Heart right ventricle (tissue), 16 donors: ENCODE data around the gene CD55. TPM values are rescaled to one million over a fixed set of nuclear protein-coding genes. Genes with fewer than 3 reads are reported as not detected.
"Not testable (repeated sequence)": the region's sequence is repeated elsewhere in the genome, so short reads cannot be mapped to it uniquely, and the experiment has no call there.

ENCODE experiments used
- ATAC-seq, 8 donors: fragments of 200-7000 bp; cut with Tn5 transposase; one replicate each; pipeline ENCODE4 v1.9.1; 2020; ENCODE audit warnings: mild to moderate bottlenecking in 8 of 8, moderate library complexity in 8 of 8, moderate number of reproducible peaks in 1 of 8
- DNase-seq, 2 donors: peaks; one replicate each; pipeline ENCODE4 v3.0.0-alpha.2; 2020
- H3K27ac ChIP-seq, 10 donors: fragments of 200-600 bp; sonication (generic) in 2 of 10; one replicate each; pipeline versions ENCODE4 v1.5.0 to v1.8.0; 2020 to 2022; ENCODE audit warnings: mild to moderate bottlenecking in 3 of 10
- H3K27me3 ChIP-seq, 7 donors: fragments of 200-600 bp; one replicate each; pipeline ENCODE4 v1.8.0; 2021 to 2022; ENCODE audit warnings: mild to moderate bottlenecking in 2 of 7
- H3K36me3 ChIP-seq, 9 donors: fragments of 200-600 bp; sonication (generic) in 1 of 9; one replicate each; pipeline versions ENCODE4 v1.5.0 to v1.8.0; 2020 to 2022; ENCODE audit warnings: mild to moderate bottlenecking in 2 of 9
- H3K4me1 ChIP-seq, 9 donors: fragments of 200-600 bp; sonication (generic) in 1 of 9; one replicate each; pipeline versions ENCODE4 v1.5.0 to v1.8.0; 2020 to 2022; ENCODE audit warnings: mild to moderate bottlenecking in 4 of 9
- H3K4me3 ChIP-seq, 10 donors: fragments of 200-600 bp; sonication (generic) in 2 of 10; one replicate each; pipeline versions ENCODE4 v1.5.0 to v1.8.0; 2020 to 2022; ENCODE audit warnings: mild to moderate bottlenecking in 7 of 10, moderate library complexity in 2 of 10
- H3K9me3 ChIP-seq, 11 donors: fragments of 200-600 bp in 10 of 11; sonication (generic) in 2 of 11; one replicate each; pipeline versions ENCODE4 v1.5.0 to v1.8.0; 2013 to 2022; ENCODE audit warnings: mild to moderate bottlenecking in 2 of 11, control low read depth in 1 of 11, moderate library complexity in 1 of 11
- CTCF ChIP-seq, 9 donors: fragments of 200-600 bp; sonication (generic) in 2 of 9; IDR thresholded peaks; one replicate each; pipeline versions ENCODE4 v1.5.0 to v1.8.0; 2021 to 2022; ENCODE audit warnings: antibody characterized with exemption in 9 of 9, mild to moderate bottlenecking in 5 of 9, moderate library complexity in 1 of 9
- WGBS, 2 donors: extraction: QIAGEN DNeasy Blood & Tissue Kit; methylation state at CpG; one replicate each; pipeline ENCODE4 v1.1.7; 2013; ENCODE audit warnings: inconsistent platforms in 1 of 2; 5-methylcytosine and 5-hydroxymethylcytosine counted together
- intact Hi-C, 10 donors: fragments of 100-400 bp; cut with DNase I; formaldehyde crosslinking; loops; one replicate each; pipeline versions ENCODE4 v1.11.1 to v1.14.2; 2022
- polyA plus RNA-seq, 2 donors: library from polyadenylated mRNA; stranded (reverse); fragments of 200-250 nt; gene quantifications; one replicate each; pipeline ENCODE4 v1.2.3, GENCODE V29; 2013
- total RNA-seq, 10 donors: library from RNA; stranded (reverse); fragmentation: NEBNext Ultra II Directional in 3 of 10; extraction: Animal tissue kit (Norgen Biotek cat#: 25700) in 3 of 10; gene quantifications; one replicate each; pipeline versions ENCODE4 v1.2.1 to v1.2.4, GENCODE V29; 2021 to 2023
- donor health status: Arrhythmogenic right ventricular cardiomyopathy.
- donor health status: ischemic (EF 13 %, LVEDD 7.1; RV severe dilation, severe dysfunction).
- donor health status: healthy with polysubstance abuse.
- donor health status: DM: no; HTN: yes; CAD: no.
- donor health status: DM: no; HTN: no; CAD: no.
- donor health status: ischemic (EF 25% LVEDD 6.9; RV normal size, moderate dysfunction).
- donor health status: ischemic (EF 25% LVEDD 5.7; RV mildly dilated, moderate dysfunction).
- donor health status: healthy.
- donor health status: DM: yes; HTN: yes; CAD: no.
- donor health status: Ischemic cardiomyopathy.
- donor health status: ischemic (EF 35%, LVEDD 5.7; RV mildly dilated, moderate dysfunction).
- donor health status: nonischemic (EF 11% LVEDD 7.7; RV severe dilation, severe dysfunction).
- donor health status: DM: yes; HTN: yes; CAD: no.
- donor health status: PGD.
- donor health status: ischemic (EF 29% LVEDD 5.4; RV normal size, mild dysfunction).
- donor health status: nonischemic (EF 23%, LVEDD 6.1; RV moderate dilation, normal function).

CD55 gene
- total and polyA plus RNA-seq, 12 donors = 25.3 to 132 (median 81.4) TPM

GRCh38 chr1:207318072-207318619, 3.3 kb upstream of the CD55 start:
- no peak for TF ChIP-seq CTCF (IDR thresholded peaks at IDR 0.05)
- H3K9me3 ChIP-seq = no peaks in the 10 kb centered on the region
- H3K27me3 ChIP-seq = no peaks in the 10 kb centered on the region
- WGBS, 2 donors = 77 to 88% methylated on average over 3 of the region's 3 CpGs
- ATAC-seq (no peak), DNase-seq (no peak)
- H3K4me1 ChIP-seq = peaks cover 0 to 51% (median 20%) of the 10 kb centered on the region in 9 donors
- intact Hi-C loops = no loop called here
- H3K4me3 ChIP-seq = no peak overlapping the region
- peak overlapping the region in 5 of 10 donors; percentile 8 to 99 (median 41) for H3K27ac ChIP-seq
- peaks cover 0 to 2% (median 0%) of the 10 kb centered on the region in 9 donors for H3K36me3 ChIP-seq

- no peaks in the 10 kb centered on the region for H3K27me3 ChIP-seq
- TF ChIP-seq CTCF (IDR thresholded peaks at IDR 0.05) = no peak
- ATAC-seq (no peak), DNase-seq (no peak)
- peak overlapping the region in 7 of 10 donors; percentile 34 to 99 (median 94) for H3K27ac ChIP-seq
- no peaks in the 10 kb centered on the region for H3K9me3 ChIP-seq
- peaks cover 0 to 12% (median 0%) of the 10 kb centered on the region in 9 donors for H3K36me3 ChIP-seq
- no peak overlapping the region for H3K4me3 ChIP-seq
- peaks cover 0 to 58% (median 30%) of the 10 kb centered on the region in 9 donors for H3K4me1 ChIP-seq
- intact Hi-C loops = no loop called here
Observed at GRCh38 chr1:207319199-207319598, 2.3 kb upstream of the CD55 start.

- not testable (repeated sequence) for DNase-seq, H3K4me3 ChIP-seq, ATAC-seq, H3K27me3 ChIP-seq, H3K9me3 ChIP-seq
- WGBS, 2 donors = 23 to 47% methylated on average over 1 of the region's 1 CpG
- Histone ChIP-seq H3K27ac (peak overlapping the region in 7 of 10 donors; percentile 34 to 99 (median 96)), H3K4me1 (peaks cover 0 to 67% (median 30%) of the 10 kb centered on the region in 9 donors), H3K36me3 (peaks cover 0 to 21% (median 5%) of the 10 kb centered on the region in 9 donors)
- intact Hi-C loops = loop anchor here in 4 of 10 donors (2.0 to 10.0 kb wide), 4 partner anchors 115 to 238 kb away; partner anchors contain the start of gene C4BPB (in 2 of the 4)
Observed at GRCh38 chr1:207320105-207320504, 1.4 kb upstream of the CD55 start.

- intact Hi-C loops = loop anchor here in 4 of 10 donors (2.0 to 10.0 kb wide), 4 partner anchors 117 to 240 kb away; partner anchors contain the start of gene C4BPB (in 2 of the 4)
- WGBS, 2 donors = 1% methylated on average over 37 of the region's 37 CpGs
- DNase-seq (no peak), ATAC-seq (peak in 5 of 8 donors; percentile 0 to 20 (median 5))
- Histone ChIP-seq H3K27ac (peak overlapping the region; percentile 94 to 99 (median 96)), H3K9me3 (no peaks in the 10 kb centered on the region), H3K36me3 (peaks cover 0 to 41% (median 23%) of the 10 kb centered on the region in 9 donors), H3K4me3 (peak overlapping the region; percentile 66 to 98 (median 88)), H3K4me1 (peaks cover 0 to 61% (median 21%) of the 10 kb centered on the region in 9 donors), H3K27me3 (no peaks in the 10 kb centered on the region)
- TF ChIP-seq CTCF (IDR thresholded peaks at IDR 0.05) = no peak
Observed at GRCh38 chr1:207321790-207322645, 540 bp downstream of the CD55 start.
